Hepatocyte (in vitro differentiated cells): ENCODE data around the gene SMTNL1.

Experiments used
- EZH2 ChIP-seq: fragments of 200-600 bp; sonication (generic); IDR thresholded peaks from 2 replicates; pipeline ENCODE4 v1.6.1; 2016; ENCODE audit warnings: antibody characterized with exemption, mild to moderate bottlenecking, borderline replicate concordance
- EZH2phosphoT487 ChIP-seq: fragments of 200-600 bp; sonication (generic); IDR thresholded peaks from one replicate; pipeline ENCODE4 v1.6.1; 2018; ENCODE audit warnings: antibody characterized with exemption, mild to moderate bottlenecking, low read depth, moderate library complexity; ENCODE audit not compliant: unreplicated experiment, severe bottlenecking
- TF ChIP-seq, protein P1 (sequence below): fragments of 200-600 bp; sonication (generic); IDR thresholded peaks from 2 replicates; pipeline ENCODE4 v1.5.1; 2016; ENCODE audit warnings: antibody characterized with exemption, mild to moderate bottlenecking; ENCODE audit not compliant: poor library complexity

DNA sequence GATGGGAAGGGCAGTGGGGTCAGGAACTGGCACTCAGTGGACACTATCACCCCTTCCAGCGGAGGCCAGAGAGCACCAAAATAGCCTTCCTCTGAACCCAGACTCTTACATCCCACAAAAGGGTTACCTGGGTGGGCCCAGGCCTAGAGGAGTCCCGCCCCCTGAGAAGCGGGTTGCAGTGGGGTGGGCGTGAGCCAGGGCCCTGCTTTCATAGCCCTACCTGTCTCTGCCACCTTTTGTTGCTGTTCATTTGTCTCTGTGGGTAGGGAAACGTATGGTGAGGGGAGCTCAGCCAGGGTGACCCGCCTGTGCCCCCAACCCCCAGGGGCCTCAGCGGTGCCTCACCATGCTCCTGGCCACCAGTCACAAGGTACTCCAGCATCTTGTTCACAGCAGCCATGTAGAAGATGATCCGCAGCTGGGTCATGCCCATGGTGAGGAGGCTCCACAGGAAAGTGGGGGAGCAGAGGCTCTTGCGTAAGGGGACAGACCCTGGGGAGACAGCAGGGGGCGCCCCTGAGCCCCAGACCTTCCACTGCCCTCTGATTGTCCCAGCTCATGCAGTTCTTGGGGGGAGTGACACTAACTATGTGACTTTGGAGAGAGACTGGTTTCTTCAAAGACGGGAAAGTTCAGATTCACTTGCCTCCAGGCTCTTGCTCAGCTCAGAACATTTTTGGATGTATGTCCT, 45.9 kb upstream of the SMTNL1 start:
- TF ChIP-seq EZH2phosphoT487 (no peak), EZH2 (no peak)
- TF ChIP-seq, protein P1, sequence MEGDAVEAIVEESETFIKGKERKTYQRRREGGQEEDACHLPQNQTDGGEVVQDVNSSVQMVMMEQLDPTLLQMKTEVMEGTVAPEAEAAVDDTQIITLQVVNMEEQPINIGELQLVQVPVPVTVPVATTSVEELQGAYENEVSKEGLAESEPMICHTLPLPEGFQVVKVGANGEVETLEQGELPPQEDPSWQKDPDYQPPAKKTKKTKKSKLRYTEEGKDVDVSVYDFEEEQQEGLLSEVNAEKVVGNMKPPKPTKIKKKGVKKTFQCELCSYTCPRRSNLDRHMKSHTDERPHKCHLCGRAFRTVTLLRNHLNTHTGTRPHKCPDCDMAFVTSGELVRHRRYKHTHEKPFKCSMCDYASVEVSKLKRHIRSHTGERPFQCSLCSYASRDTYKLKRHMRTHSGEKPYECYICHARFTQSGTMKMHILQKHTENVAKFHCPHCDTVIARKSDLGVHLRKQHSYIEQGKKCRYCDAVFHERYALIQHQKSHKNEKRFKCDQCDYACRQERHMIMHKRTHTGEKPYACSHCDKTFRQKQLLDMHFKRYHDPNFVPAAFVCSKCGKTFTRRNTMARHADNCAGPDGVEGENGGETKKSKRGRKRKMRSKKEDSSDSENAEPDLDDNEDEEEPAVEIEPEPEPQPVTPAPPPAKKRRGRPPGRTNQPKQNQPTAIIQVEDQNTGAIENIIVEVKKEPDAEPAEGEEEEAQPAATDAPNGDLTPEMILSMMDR = peak; percentile 48
